Skeletal muscle satellite cell (primary cell): ENCODE measurements around the gene S100A16.
A peak's percentile ranks its signal among the peaks of the same experiment; 100 is the strongest.

ENCODE experiments used
- H3K27me3 ChIP-seq: 2 replicates; pipeline ENCODE4 v1.7.0; 2013; ENCODE audit warnings: low read length; ENCODE audit not compliant: control insufficient read depth, insufficient read depth
- H3K36me3 ChIP-seq: 2 replicates; pipeline ENCODE4 v1.7.0; 2013; ENCODE audit warnings: mild to moderate bottlenecking, control low read depth, low read length; ENCODE audit not compliant: insufficient read depth
- H3K4me1 ChIP-seq: 2 replicates; pipeline ENCODE4 v1.7.0; 2013; ENCODE audit warnings: low read length; ENCODE audit not compliant: control insufficient read depth, insufficient read depth
- H3K4me2 ChIP-seq: 2 replicates; pipeline ENCODE4 v1.7.0; 2013; ENCODE audit warnings: mild to moderate bottlenecking, low read length
- H3K4me3 ChIP-seq: 2 replicates; pipeline ENCODE4 v1.7.0; 2013; ENCODE audit warnings: low read length
- H3K9ac ChIP-seq: 2 replicates; pipeline ENCODE4 v1.7.0; 2013; ENCODE audit warnings: mild to moderate bottlenecking, low read depth, low read length, moderate library complexity
- H3K9me3 ChIP-seq: replicated peaks from 2 replicates; pipeline ENCODE4 v1.7.0; 2013; ENCODE audit warnings: mild to moderate bottlenecking, control low read depth, low read length

S100A16 gene

GRCh38 chr1:153626477-153626903 lies 13.6 kb upstream of the S100A16 start:
- H3K9me3 ChIP-seq: no peaks in the 10 kb centered on the region
- H3K36me3 ChIP-seq: peaks cover 27% of the 10 kb centered on the region
- peak overlapping the region; percentile 81 for H3K4me3 ChIP-seq
- no peaks in the 10 kb centered on the region for H3K27me3 ChIP-seq
- H3K9ac ChIP-seq: peak overlapping the region; percentile 92
- peak overlapping the region; percentile 92 for H3K4me2 ChIP-seq
- H3K4me1 ChIP-seq: peaks cover 47% of the 10 kb centered on the region

- Histone ChIP-seq H3K4me2 (peak overlapping the region; percentile 92), H3K9ac (no peak overlapping the region), H3K27me3 (no peaks in the 10 kb centered on the region), H3K4me3 (peak overlapping the region; percentile 81), H3K9me3 (no peaks in the 10 kb centered on the region), H3K36me3 (peaks cover 35% of the 10 kb centered on the region), H3K4me1 (peaks cover 45% of the 10 kb centered on the region)
Observed at GRCh38 chr1:153624965-153625611, 12.2 kb upstream of the S100A16 start.

DNA sequence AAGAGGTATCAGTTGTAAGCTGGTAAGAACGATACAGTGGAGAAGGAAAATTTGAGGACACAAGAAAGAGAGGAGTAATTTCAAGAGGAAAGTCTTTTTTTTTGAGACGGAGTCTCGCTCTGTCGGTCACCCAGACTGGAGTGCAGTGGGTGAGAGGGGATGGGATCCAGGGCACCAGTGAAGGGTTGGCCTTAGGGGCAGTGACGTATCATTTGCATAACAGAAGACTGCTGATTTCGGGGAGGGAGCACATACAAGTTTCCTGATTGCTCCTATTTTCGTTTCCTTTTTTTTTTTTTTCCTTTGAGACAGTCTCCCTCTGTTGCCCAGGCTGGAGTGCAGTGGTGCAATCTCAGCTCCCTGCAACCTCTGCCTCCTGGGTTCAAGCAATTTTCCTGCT lies 10.2 kb upstream of the S100A16 start:
- H3K9me3 ChIP-seq: no peaks in the 10 kb centered on the region
- H3K4me3 ChIP-seq: no peak overlapping the region
- H3K4me1 ChIP-seq: peaks cover 44% of the 10 kb centered on the region
- H3K9ac ChIP-seq: no peak overlapping the region
- peaks cover 52% of the 10 kb centered on the region for H3K36me3 ChIP-seq
- no peaks in the 10 kb centered on the region for H3K27me3 ChIP-seq
- H3K4me2 ChIP-seq: no peak overlapping the region

DNA sequence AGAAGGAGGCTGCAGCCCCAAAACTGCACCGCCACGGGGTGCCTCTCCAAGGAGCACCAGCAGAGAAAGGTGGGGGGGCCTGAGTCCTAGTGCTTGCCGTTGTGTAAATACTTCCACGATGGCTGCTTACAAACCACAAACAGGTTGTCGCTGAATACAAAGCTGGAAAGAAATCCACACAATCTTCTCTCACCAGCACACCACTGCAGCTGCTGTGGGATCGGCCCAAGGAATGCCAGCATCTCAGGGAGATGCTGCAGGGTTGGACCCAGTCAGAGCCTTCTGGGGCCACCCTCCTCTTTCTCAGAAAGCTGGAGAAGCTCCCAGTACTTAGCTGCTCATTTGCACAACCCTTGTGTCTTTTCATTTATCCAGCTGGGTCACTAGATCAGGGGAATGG lies 6.2 kb upstream of the S100A16 start:
- H3K36me3 ChIP-seq: peaks cover 43% of the 10 kb centered on the region
- no peaks in the 10 kb centered on the region for H3K27me3 ChIP-seq
- H3K4me2 ChIP-seq: no peak overlapping the region
- no peak overlapping the region for H3K4me3 ChIP-seq
- no peaks in the 10 kb centered on the region for H3K9me3 ChIP-seq
- H3K4me1 ChIP-seq: peaks cover 18% of the 10 kb centered on the region
- H3K9ac ChIP-seq: no peak overlapping the region

DNA sequence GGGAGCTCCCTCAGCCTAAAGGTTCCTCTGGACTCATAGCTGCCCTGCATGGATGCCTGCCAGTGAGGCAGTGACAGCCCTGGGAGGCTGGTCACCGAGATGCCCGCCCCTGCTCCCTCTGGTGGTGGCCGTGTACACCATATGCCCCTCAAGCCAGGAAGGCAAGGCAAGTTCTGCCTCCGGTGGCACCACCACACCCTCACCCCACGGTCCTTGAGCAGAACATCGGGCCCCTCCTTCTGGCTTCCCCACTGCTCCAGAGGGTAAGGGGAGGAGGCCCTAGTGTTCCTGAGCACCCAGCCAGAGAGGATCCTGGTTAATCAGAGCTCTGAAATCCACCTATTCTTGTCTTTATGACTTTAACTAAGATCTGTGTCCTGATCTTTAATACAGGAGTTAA lies 4.7 kb upstream of the S100A16 start:
- Histone ChIP-seq H3K36me3 (peaks cover 31% of the 10 kb centered on the region), H3K4me3 (no peak overlapping the region), H3K27me3 (no peaks in the 10 kb centered on the region), H3K9ac (peak overlapping the region; percentile 14), H3K4me2 (no peak overlapping the region), H3K9me3 (no peaks in the 10 kb centered on the region), H3K4me1 (peaks cover 19% of the 10 kb centered on the region)

- H3K36me3 ChIP-seq: peaks cover 25% of the 10 kb centered on the region
Observed at GRCh38 chr1:153616917-153617311, 4.0 kb upstream of the S100A16 start.

DNA sequence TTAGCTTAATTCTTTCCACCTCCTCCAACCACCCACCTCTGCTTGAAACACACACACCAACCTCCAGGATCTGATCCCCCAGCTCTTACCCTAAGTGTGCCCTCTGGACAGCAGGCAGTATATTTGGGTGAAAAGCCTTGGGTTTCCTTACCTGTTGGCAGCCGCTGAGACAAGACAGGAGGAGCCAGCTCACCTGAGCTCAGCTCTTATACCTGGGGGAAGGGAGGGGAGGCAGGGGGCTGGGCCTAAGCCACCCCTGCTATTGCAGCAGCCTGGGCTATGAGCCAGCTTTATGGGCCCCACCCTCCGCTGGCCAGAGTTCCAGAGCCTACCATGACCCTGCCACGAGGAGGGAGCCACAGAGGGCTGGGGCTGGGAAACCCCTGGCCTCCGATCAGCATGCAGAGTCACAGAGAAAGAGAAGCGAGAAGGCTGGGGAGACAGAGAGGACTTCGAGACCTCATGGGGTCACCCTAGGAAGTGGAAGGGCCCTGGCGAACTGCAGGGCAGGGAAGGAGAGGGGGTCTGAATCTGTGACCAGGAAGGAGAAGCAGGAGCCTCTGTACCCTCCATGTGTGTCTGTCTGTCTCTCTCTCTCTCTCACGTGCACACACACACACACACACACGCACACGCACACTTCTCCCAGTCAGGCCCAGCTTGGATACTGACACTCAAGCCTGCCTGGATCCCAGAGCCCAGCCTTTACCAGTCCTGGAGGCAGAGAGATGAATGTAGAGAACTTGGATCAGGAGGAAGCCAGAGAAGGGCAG lies 3.4 kb upstream of the S100A16 start, which contains the start of gene S100A14:
Gene S100A14, minus strand, starts transcription at position 182 of the 773 bp plus-strand sequence. CDS start 467 bp downstream, outside the sequence.
- no peak within 1 kb of the TSS for H3K4me3 ChIP-seq
- H3K4me2 ChIP-seq: no peak within 1 kb of the TSS
- no peak within 1 kb of the TSS for H3K9ac ChIP-seq
- peaks cover 28% of the 10 kb centered on the region for H3K36me3 ChIP-seq
- H3K9me3 ChIP-seq: no peaks in the 10 kb centered on the region
- peaks cover 19% of the 10 kb centered on the region for H3K4me1 ChIP-seq
- H3K27me3 ChIP-seq: no peaks in the 10 kb centered on the region

More at GRCh38 chr1:153616917-153617311, 4.0 kb upstream of the S100A16 start:
- Histone ChIP-seq H3K27me3 (no peaks in the 10 kb centered on the region), H3K9ac (no peak overlapping the region), H3K9me3 (no peaks in the 10 kb centered on the region), H3K4me2 (no peak overlapping the region), H3K4me3 (no peak overlapping the region), H3K4me1 (peaks cover 19% of the 10 kb centered on the region)

GRCh38 chr1:153615406-153615805 lies 2.5 kb upstream of the S100A16 start:
- Histone ChIP-seq H3K9ac (no peak overlapping the region), H3K4me3 (no peak overlapping the region), H3K27me3 (no peaks in the 10 kb centered on the region), H3K36me3 (peaks cover 23% of the 10 kb centered on the region), H3K4me2 (no peak overlapping the region), H3K4me1 (peaks cover 23% of the 10 kb centered on the region), H3K9me3 (no peaks in the 10 kb centered on the region)

- no peak overlapping the region for H3K4me3 ChIP-seq
Observed at GRCh38 chr1:153614906-153615305, 2.0 kb upstream of the S100A16 start.

GRCh38 chr1:153614189-153614900 lies 1.4 kb upstream of the S100A16 start:
- Histone ChIP-seq H3K4me1 (peaks cover 34% of the 10 kb centered on the region), H3K4me3 (no peak overlapping the region), H3K4me2 (no peak overlapping the region), H3K36me3 (peaks cover 18% of the 10 kb centered on the region), H3K27me3 (no peaks in the 10 kb centered on the region), H3K9ac (no peak overlapping the region), H3K9me3 (no peaks in the 10 kb centered on the region)

More at GRCh38 chr1:153614906-153615305, 2.0 kb upstream of the S100A16 start:
- H3K9ac ChIP-seq: no peak overlapping the region
- H3K9me3 ChIP-seq: no peaks in the 10 kb centered on the region
- H3K4me1 ChIP-seq: peaks cover 28% of the 10 kb centered on the region
- no peaks in the 10 kb centered on the region for H3K27me3 ChIP-seq
- no peak overlapping the region for H3K4me2 ChIP-seq
- peaks cover 21% of the 10 kb centered on the region for H3K36me3 ChIP-seq

- H3K4me2 ChIP-seq: peak overlapping the region; percentile 94
- H3K4me3 ChIP-seq: peak overlapping the region; percentile 92
- H3K9me3 ChIP-seq: no peaks in the 10 kb centered on the region
- H3K27me3 ChIP-seq: no peaks in the 10 kb centered on the region
- peak overlapping the region; percentile 89 for H3K9ac ChIP-seq
- peaks cover 41% of the 10 kb centered on the region for H3K4me1 ChIP-seq
- H3K36me3 ChIP-seq: peaks cover 10% of the 10 kb centered on the region
Observed at GRCh38 chr1:153613406-153613805, 469 bp upstream of the S100A16 start.
